GDM1 (cell line): ENCODE data around the gene RPTOR.

Source experiments
- DNase-seq: peaks from one replicate; lab custom pipeline; 2025; lab: John Stamatoyannopoulos, UW

The RPTOR gene

GRCh38 chr17:80816241-80817103 lies 271.8 kb downstream of the RPTOR start:
- no peak for DNase-seq

- DNase-seq, result no peak
Observed at GRCh38 chr17:80817321-80817845, 272.7 kb downstream of the RPTOR start.

- DNase-seq, result no peak
Observed at GRCh38 chr17:80817861-80818260, 273.2 kb downstream of the RPTOR start.

GRCh38 chr17:80818871-80819270 lies 274.2 kb downstream of the RPTOR start:
- DNase-seq, result no peak

GRCh38 chr17:80819422-80820164 lies 275.0 kb downstream of the RPTOR start:
- peak; percentile 9 for DNase-seq

- no peak for DNase-seq
Observed at GRCh38 chr17:80820331-80820730, 275.7 kb downstream of the RPTOR start.

GRCh38 chr17:80821546-80821945 lies 276.9 kb downstream of the RPTOR start:
- no peak for DNase-seq

GRCh38 chr17:80822021-80822699 lies 277.5 kb downstream of the RPTOR start:
- no peak for DNase-seq

GRCh38 chr17:80822700-80823410 lies 278.2 kb downstream of the RPTOR start:
- no peak for DNase-seq

- no peak for DNase-seq
Observed at GRCh38 chr17:80824549-80825470, 280.2 kb downstream of the RPTOR start.

- no peak for DNase-seq
Observed at GRCh38 chr17:80825471-80826345, 281.1 kb downstream of the RPTOR start.

GRCh38 chr17:80826346-80826954 lies 281.8 kb downstream of the RPTOR start:
- DNase-seq, result no peak

GRCh38 chr17:80826955-80827645 lies 282.5 kb downstream of the RPTOR start:
- peak; percentile 54 for DNase-seq

GRCh38 chr17:80827646-80828643 lies 283.3 kb downstream of the RPTOR start:
- DNase-seq, result no peak

GRCh38 chr17:80829166-80829813 lies 284.7 kb downstream of the RPTOR start:
- no peak for DNase-seq

- no peak for DNase-seq
Observed at GRCh38 chr17:80830020-80830780, 285.6 kb downstream of the RPTOR start.
